ENCODE measurements around the gene GPR32.
"Not testable (repeated sequence)": the region's sequence is repeated elsewhere in the genome, so short reads cannot be mapped to it uniquely, and the experiment has no call there.

DNA sequence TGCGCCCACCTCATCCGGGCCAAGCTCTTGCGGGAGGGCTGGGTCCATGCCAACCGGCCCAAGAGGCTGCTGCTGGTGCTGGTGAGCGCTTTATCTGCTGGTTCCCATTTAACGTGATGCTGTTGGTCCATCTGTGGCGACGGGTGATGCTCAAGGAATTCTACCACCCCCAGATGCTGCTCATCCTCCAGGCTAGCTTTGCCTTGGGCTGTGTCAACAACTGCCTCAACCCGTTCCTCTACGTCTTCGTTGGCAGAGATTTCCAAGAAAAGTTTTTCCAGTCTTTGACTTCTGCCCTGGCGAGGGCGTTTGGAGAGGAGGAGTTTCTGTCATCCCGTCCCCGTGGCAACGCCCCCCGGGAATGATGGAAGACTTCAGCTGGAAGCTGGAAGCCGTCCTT, 11.2 kb upstream of the GPR32 start:
- not testable (repeated sequence) for TF ChIP-seq CTCF (IDR thresholded peaks at IDR 0.05; ENCODE audit: insufficient read depth, low read length, poor library complexity, severe bottlenecking); EZH2phosphoT487 (conservative IDR thresholded peaks at IDR 0.05; ENCODE audit: low read length)
